BLaER1 (cell line): ENCODE results near the gene XYLT1.
"Not testable (repeated sequence)": the region's sequence is repeated elsewhere in the genome, so short reads cannot be mapped to it uniquely, and the experiment has no call there.

ENCODE experiments used
- H3K27ac ChIP-seq: shearing (Covaris generic); formaldehyde crosslinking; 2 replicates; pipeline ENCODE4 v1.8.1; 2022
- H3K27me3 ChIP-seq: shearing (Covaris generic); formaldehyde crosslinking; 2 replicates; pipeline ENCODE4 v1.8.1; 2022
- H3K36me3 ChIP-seq: shearing (Covaris generic); formaldehyde crosslinking; 2 replicates; pipeline ENCODE4 v1.8.1; 2022
- H3K4me1 ChIP-seq: shearing (Covaris generic); formaldehyde crosslinking; 2 replicates; pipeline ENCODE4 v1.8.1; 2022
- H3K4me2 ChIP-seq: shearing (Covaris generic); formaldehyde crosslinking; 2 replicates; pipeline ENCODE4 v1.8.1; 2022
- H3K4me3 ChIP-seq: shearing (Covaris generic); formaldehyde crosslinking; 2 replicates; pipeline ENCODE4 v1.8.1; 2022
- H3K9ac ChIP-seq: shearing (Covaris generic); formaldehyde crosslinking; 2 replicates; pipeline ENCODE4 v1.8.1; 2022
- H3K9me3 ChIP-seq: shearing (Covaris generic); formaldehyde crosslinking; 2 replicates; pipeline ENCODE4 v1.8.1; 2022
- H4K20me1 ChIP-seq: shearing (Covaris generic); formaldehyde crosslinking; 2 replicates; pipeline ENCODE4 v1.8.1; 2022
- Cebpa-rat ChIP-seq: shearing (Covaris generic); IDR thresholded peaks from 2 replicates; pipeline ENCODE4 v1.8.1; 2022

Gene XYLT1

DNA sequence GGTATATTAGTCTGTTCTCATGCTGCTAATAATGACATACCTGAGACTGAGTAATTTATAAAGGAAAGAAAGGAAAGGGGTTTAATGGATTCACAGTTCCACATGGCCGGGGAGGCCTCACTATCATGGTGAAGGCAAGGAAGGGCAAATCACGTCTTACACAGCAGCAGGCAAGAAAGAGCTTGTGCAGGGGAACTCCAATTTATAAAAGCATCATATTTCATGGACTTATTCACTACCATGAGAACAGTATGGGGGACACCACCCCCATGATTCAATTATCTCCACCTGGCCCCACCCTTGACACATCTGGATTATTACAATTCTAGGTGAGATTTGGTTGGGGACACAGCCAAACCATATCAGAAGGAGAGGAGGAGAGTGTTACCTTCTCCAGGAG, 17.7 kb upstream of the XYLT1 start:
- Histone ChIP-seq H3K4me3 (no peak overlapping the region), H3K27ac (no peak overlapping the region), H3K27me3 (no peaks in the 10 kb centered on the region), H3K36me3 (no peaks in the 10 kb centered on the region), H4K20me1 (no peaks in the 10 kb centered on the region), H3K9me3 (no peaks in the 10 kb centered on the region), H3K4me1 (no peaks in the 10 kb centered on the region), H3K9ac (no peak overlapping the region), H3K4me2 (no peak overlapping the region)
- TF ChIP-seq Cebpa-rat = no peak

DNA sequence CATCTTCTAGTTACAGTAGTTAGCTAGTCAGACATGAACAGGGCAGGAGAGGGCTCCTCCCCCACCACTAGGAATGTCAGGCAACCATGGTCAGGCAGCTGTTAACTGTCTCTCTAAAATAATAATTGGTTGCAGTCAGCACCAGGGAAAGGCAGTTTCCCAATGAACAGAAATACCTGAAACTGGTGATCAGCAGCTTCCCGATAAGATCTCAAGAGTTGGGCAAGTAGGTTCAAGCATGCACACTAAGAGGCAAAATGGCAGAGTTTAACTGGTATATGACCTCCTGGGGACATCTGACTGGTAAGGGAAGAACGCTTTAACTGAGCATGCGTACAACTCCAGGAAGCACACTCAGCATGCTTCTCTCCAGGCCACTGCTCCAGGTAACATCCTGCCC, 12.6 kb upstream of the XYLT1 start:
- Histone ChIP-seq H3K9me3 (0 out of 2 replicates have a peak, but pooled peaks cover 6% of the 10 kb centered on the region), H3K27me3 (no peaks in the 10 kb centered on the region), H3K4me3 (no peak overlapping the region), H4K20me1 (no peaks in the 10 kb centered on the region), H3K36me3 (no peaks in the 10 kb centered on the region), H3K4me2 (no peak overlapping the region), H3K27ac (no peak overlapping the region), H3K4me1 (peaks cover 2% of the 10 kb centered on the region; the same call in 1 of the 2 replicates), H3K9ac (no peak overlapping the region)
- no peak for TF ChIP-seq Cebpa-rat

DNA sequence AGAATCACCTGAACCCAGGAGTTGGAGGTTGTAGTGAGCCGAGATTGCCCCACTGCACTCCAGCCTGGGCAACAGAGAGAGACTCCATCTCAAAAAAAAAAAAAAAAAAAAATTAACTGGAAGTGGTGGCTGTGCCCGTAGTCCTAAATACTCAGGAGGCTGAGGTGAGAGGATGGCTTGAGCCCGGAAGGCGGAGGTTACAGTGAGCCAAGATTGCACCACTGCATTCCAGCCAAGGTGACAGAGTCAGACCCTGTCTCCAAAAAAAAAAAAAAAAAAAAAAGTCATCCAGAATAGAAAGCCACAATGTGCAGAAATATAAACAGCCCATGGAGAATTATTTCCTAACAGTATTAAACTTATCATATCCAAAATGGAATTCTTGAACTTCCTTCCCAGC, 11.6 kb upstream of the XYLT1 start:
- not testable (repeated sequence) for H3K27ac ChIP-seq, H3K36me3 ChIP-seq, H4K20me1 ChIP-seq, H3K9ac ChIP-seq, H3K4me3 ChIP-seq, H3K9me3 ChIP-seq, H3K27me3 ChIP-seq, H3K4me2 ChIP-seq
- H3K4me1 ChIP-seq = peaks cover 11% of the 10 kb centered on the region

DNA sequence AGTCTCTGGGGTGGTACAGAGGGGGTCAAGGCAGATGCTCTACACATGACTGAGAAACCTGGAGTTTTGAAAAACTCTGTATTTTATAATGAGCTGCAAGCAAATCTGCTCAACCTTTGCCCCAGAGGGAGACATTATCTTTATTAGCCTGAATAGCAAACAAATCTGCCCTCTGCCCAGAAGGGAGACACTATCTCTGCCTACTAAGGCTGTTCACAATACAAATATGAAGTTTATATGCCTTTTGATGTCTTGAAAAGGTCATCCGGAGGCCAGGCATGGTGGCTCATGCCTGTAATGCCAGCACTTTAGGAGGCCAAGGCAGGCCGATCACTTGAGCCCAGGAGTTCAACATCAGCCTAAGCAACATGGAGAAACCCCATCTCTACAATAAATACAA, 11.0 kb upstream of the XYLT1 start:
- no peak overlapping the region for H3K4me3 ChIP-seq
- H3K36me3 ChIP-seq = no peaks in the 10 kb centered on the region
- H3K27me3 ChIP-seq = no peaks in the 10 kb centered on the region
- H3K4me1 ChIP-seq = peaks cover 16% of the 10 kb centered on the region
- H3K9me3 ChIP-seq = 0 out of 2 replicates have a peak, but pooled peaks cover 6% of the 10 kb centered on the region
- no peak overlapping the region for H3K9ac ChIP-seq
- no peak overlapping the region for H3K4me2 ChIP-seq
- H4K20me1 ChIP-seq = no peaks in the 10 kb centered on the region
- H3K27ac ChIP-seq = no peak overlapping the region
- TF ChIP-seq Cebpa-rat = no peak

DNA sequence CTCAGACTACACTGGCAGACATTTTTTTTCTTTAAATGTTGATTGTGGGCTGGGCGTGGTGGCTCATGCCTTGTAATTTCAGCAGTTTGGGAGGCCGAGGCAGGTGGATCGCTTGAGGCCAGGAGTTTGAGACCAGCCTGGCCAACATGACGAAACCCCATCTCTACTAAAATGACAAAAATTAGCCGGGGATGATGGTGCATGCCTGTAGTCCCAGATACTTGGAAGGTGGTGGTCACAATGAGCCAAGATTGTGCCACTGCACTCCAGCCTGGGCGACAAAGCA, 6.4 kb upstream of the XYLT1 start:
- H3K9me3 ChIP-seq, H3K27me3 ChIP-seq, H4K20me1 ChIP-seq, H3K4me3 ChIP-seq, H3K4me2 ChIP-seq, H3K36me3 ChIP-seq, H3K9ac ChIP-seq, H3K27ac ChIP-seq: not testable (repeated sequence)
- H3K4me1 ChIP-seq = peaks cover 54% of the 10 kb centered on the region

DNA sequence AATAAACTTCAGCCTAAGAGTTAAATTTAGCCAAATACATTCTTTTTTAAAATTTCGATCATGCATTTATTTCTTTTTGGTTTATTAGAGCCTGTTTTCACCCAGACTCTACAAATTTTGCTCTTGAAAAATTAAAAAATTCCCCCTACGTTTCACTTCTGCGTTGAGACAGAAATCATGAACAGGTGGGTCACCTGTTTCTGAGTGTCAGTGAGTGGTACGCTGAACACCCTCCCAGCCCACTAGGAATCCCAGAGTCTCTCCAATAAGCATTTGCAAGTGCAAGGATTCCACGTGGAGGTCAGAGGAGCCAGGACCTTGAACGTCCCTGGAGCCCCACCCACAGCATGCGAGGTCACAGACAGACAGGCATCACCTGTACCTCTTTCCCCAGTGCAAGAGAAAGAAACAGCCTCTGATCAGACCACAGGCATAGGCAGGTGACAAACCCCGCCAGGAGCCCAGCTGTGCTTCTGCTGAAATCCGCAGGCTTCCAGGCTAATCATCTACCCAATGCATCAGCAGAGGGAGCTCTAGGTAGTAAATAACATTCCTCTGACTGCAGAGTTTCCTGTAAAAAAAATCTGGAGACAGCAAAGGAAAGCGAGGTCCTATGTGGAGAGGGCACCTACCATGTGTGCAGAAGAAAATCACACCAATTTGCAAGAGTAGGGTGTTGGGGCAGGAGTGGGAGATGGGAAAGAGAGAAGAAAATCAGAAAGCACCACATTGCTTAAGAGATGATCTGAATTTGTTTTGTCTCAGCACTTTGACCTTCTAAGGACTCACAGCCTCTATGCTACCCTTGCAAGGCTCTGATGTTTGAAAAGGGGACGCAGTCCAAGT, 5.9 kb upstream of the XYLT1 start:
- Histone ChIP-seq H4K20me1 (peaks cover 2% of the 10 kb centered on the region; the same call in 1 of the 2 replicates), H3K4me2 (peak overlapping the region; percentile 40), H3K9ac (0 out of 2 replicates have a peak overlapping the region, but pooled peaks have one; percentile 15), H3K4me1 (peaks cover 60% of the 10 kb centered on the region), H3K27me3 (no peaks in the 10 kb centered on the region), H3K9me3 (0 out of 2 replicates have a peak, but pooled peaks cover 6% of the 10 kb centered on the region), H3K36me3 (no peaks in the 10 kb centered on the region), H3K27ac (no peak overlapping the region), H3K4me3 (no peak overlapping the region)
- no peak for TF ChIP-seq Cebpa-rat

DNA sequence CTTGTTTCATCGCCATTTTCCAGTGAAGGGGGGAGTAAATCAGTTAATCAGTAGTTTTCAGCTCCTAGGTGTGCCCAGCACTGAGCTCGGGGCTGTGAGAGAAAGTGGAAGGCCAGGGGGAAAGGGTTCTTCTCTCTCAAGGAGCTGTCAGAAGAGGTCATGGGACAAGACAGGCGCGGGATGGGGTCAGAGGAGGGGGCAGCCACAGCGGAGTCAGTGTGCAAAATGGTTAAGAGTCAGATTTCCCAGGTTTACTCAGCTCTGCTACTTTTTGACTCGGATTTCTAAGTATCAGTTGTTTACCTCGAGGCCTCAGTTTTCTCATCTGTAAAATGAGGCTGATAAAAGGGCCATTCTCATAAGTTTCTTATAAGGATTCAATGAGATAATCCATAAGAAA, 4.3 kb upstream of the XYLT1 start:
- peaks cover 67% of the 10 kb centered on the region for H3K4me1 ChIP-seq
- no peak for TF ChIP-seq Cebpa-rat
- peak overlapping the region; percentile 71 for H3K4me2 ChIP-seq
- H4K20me1 ChIP-seq = peaks cover 12% of the 10 kb centered on the region
- no peak overlapping the region for H3K27ac ChIP-seq
- no peaks in the 10 kb centered on the region for H3K9me3 ChIP-seq
- H3K9ac ChIP-seq = peak overlapping the region; percentile 31; the same call in 1 of the 2 replicates
- no peak overlapping the region for H3K4me3 ChIP-seq
- no peaks in the 10 kb centered on the region for H3K36me3 ChIP-seq
- no peaks in the 10 kb centered on the region for H3K27me3 ChIP-seq

DNA sequence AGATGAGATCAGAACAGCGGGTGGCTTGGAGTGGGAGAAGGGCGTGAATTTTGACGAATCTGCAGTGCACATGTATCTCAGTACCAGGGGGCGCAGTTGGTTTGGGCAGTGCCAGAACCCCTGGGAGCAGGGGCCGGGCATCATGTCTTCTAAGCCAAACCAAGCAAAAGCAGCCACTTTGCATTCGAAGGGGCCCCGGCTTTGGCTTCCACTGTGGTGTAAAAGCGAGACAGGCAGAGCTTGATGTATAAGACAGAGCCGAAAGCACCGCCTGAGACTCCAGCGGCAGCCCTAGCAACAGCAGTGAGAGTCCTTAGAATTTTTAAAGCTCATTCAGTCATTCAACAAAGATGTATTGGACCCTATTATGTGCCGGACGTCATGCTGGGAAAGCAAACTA, 3.8 kb upstream of the XYLT1 start:
- peak overlapping the region; percentile 71 for H3K4me2 ChIP-seq

DNA sequence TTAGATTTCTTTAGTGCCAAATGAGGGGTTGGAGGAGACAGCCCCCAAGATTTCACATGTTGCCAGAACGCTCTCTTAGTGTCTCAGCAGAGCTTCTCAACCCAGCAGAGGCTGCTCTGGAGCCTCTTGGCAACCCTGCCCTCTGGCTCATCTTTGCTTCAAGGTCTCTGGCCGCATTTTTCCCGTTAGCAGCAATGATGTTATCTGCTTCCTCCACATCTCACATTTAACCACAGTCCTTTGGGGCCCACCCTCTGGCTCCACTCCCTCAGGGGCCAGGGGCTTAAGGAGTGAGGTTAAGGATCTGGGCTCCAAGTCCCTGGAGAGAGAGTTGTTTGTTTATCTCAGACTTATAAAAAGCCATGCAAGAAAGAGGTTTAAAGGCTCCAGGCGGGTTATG, 3.3 kb upstream of the XYLT1 start:
- Histone ChIP-seq H3K27me3 (no peaks in the 10 kb centered on the region), H3K4me3 (peak overlapping the region; percentile 43), H3K9ac (peak overlapping the region; percentile 64; the same call in 1 of the 2 replicates), H4K20me1 (peaks cover 22% of the 10 kb centered on the region), H3K9me3 (no peaks in the 10 kb centered on the region), H3K27ac (peak overlapping the region; percentile 60), H3K4me2 (peak overlapping the region; percentile 71), H3K4me1 (peaks cover 67% of the 10 kb centered on the region), H3K36me3 (no peaks in the 10 kb centered on the region)
- no peak for TF ChIP-seq Cebpa-rat

More for the DNA sequence above, 3.8 kb upstream of the XYLT1 start:
- TF ChIP-seq Cebpa-rat = no peak
- Histone ChIP-seq H3K36me3 (no peaks in the 10 kb centered on the region), H4K20me1 (peaks cover 17% of the 10 kb centered on the region), H3K27me3 (no peaks in the 10 kb centered on the region), H3K9ac (peak overlapping the region; percentile 31; the same call in 1 of the 2 replicates), H3K4me3 (peak overlapping the region; percentile 43), H3K9me3 (no peaks in the 10 kb centered on the region), H3K27ac (peak overlapping the region; percentile 60), H3K4me1 (peaks cover 67% of the 10 kb centered on the region)

DNA sequence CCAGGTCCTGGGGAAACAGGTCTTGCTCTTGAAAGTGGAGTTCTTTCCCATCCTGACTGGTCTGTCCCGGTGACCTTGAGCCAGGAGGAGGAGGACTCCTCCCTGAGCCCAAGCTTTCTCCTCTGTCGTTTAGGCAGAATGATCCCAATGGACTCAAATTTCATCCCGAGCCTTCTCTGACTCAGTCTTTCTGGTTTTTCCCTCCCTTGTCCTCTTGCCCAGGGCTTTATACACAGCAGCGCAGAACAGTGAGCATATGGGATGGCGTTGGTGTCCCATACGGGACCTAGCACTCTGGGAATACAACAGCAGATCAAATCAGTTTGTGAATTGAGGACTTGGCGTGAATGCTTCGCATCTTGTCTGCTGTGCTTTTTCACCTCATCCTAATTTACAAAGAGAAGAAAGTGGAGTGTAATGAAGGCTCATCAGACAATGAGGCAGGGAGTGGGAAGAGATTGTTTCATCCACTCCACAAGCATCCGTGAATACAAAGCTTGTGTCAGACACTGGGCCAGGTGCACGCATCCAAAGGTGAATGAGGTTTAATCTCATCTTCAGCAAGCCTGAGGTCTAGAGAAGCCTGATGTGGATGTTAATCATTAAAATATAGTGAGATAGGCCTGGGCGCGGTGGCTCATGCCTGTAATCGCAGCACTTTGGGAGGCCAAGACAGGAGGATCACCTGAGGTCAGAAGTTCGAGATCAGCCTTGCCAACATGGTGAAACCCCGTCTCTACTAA, 1.1 kb upstream of the XYLT1 start:
- H3K27me3 ChIP-seq = no peaks in the 10 kb centered on the region
- H3K4me3 ChIP-seq = no peak overlapping the region
- H3K9ac ChIP-seq = no peak overlapping the region
- no peaks in the 10 kb centered on the region for H3K36me3 ChIP-seq
- peak overlapping the region; percentile 95 for H3K4me2 ChIP-seq
- H3K9me3 ChIP-seq = no peaks in the 10 kb centered on the region
- TF ChIP-seq Cebpa-rat = no peak
- H4K20me1 ChIP-seq = peaks cover 42% of the 10 kb centered on the region
- peaks cover 60% of the 10 kb centered on the region for H3K4me1 ChIP-seq
- H3K27ac ChIP-seq = peak overlapping the region; percentile 96
